ENCODE data around the gene PDE4D.

- TF ChIP-seq, protein P1, sequence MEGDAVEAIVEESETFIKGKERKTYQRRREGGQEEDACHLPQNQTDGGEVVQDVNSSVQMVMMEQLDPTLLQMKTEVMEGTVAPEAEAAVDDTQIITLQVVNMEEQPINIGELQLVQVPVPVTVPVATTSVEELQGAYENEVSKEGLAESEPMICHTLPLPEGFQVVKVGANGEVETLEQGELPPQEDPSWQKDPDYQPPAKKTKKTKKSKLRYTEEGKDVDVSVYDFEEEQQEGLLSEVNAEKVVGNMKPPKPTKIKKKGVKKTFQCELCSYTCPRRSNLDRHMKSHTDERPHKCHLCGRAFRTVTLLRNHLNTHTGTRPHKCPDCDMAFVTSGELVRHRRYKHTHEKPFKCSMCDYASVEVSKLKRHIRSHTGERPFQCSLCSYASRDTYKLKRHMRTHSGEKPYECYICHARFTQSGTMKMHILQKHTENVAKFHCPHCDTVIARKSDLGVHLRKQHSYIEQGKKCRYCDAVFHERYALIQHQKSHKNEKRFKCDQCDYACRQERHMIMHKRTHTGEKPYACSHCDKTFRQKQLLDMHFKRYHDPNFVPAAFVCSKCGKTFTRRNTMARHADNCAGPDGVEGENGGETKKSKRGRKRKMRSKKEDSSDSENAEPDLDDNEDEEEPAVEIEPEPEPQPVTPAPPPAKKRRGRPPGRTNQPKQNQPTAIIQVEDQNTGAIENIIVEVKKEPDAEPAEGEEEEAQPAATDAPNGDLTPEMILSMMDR (IDR thresholded peaks at IDR 0.05) = no peak
- no peak for TF ChIP-seq POLR2A (IDR thresholded peaks at IDR 0.05)
Observed at GRCh38 chr5:59460368-59461153, 433.0 kb downstream of the PDE4D start.

Measured in right lobe of liver (tissue), 4 donors.